Keratinocyte (primary cell): ENCODE measurements around the gene CCDC127.

ENCODE experiments used
- CTCF ChIP-seq, 3 experiments: IDR thresholded peaks in 1 of 3; conservative IDR thresholded peaks in 1 of 3; optimal IDR thresholded peaks in 1 of 3; 2 replicates in 2 of 3; 3 replicates in 1 of 3; pipeline versions ENCODE3 to v1.5.1; 2011; ENCODE audit warnings: low read length in 3 of 3, mild to moderate bottlenecking in 3 of 3, moderate library complexity in 2 of 3, control low read depth in 1 of 3, inconsistent platforms in 1 of 3; ENCODE audit not compliant: insufficient read depth in 2 of 3; ENCODE audit errors: extremely low read depth in 1 of 3
- EZH2 ChIP-seq: IDR thresholded peaks from one replicate; pipeline ENCODE4 v1.6.1; 2012; ENCODE audit warnings: inconsistent platforms, mild to moderate bottlenecking, low read length, moderate library complexity

GRCh38 chr5:174291-174600 is 43.7 kb downstream of the CCDC127 start:
- TF ChIP-seq CTCF (optimal IDR thresholded peaks at IDR 0.05 in 1 of 3, IDR thresholded peaks at IDR 0.05 in 1 of 3, conservative IDR thresholded peaks at IDR 0.05 in 1 of 3; ENCODE audit: extremely low read depth in 1 of 3, insufficient read depth in 2 of 3, low read length in 3 of 3) (no peak), EZH2 (no peak)
